ENCODE data around the gene LCLAT1. TPM values are rescaled to one million over a fixed set of nuclear protein-coding genes. Genes with fewer than 3 reads are reported as not detected.

LCLAT1 gene
- total RNA-seq, 2 donors from 2014 or later: 14.8 to 43.9 TPM

DNA sequence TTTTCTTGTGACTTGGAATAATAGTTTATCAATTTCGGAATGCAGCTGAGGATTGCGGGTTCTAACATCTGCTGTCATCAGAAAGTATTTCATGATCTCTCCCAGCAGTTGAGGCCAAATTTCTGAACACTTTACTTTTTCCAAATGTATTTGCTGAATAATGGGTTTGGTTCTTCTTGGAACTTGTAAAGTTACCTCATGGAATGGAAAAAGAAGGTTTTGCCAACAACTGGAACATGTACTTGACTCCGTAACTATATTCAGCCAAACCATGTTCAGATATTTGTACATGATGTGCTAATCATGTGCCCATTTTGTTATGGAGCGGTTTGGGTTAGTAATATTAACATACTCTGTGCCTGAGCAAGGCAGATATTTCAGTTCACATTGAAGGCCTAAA lies 119.6 kb downstream of the LCLAT1 start:
- peaks cover 4% of the 10 kb centered on the region for H3K36me3 ChIP-seq
- H3K27ac ChIP-seq: peak overlapping the region; percentile 68 to 89
- H3K27me3 ChIP-seq (replicated peaks; ENCODE audit: insufficient read depth): no peaks in the 10 kb centered on the region
- ATAC-seq (ENCODE audit: insufficient number of reproducible peaks, low FRiP score, low read depth): peak; percentile 78
- DNase-seq (ENCODE audit: low spot score): no peak
- H3K9me3 ChIP-seq: no peaks in the 10 kb centered on the region
- peaks cover 15 to 22% of the 10 kb centered on the region in 2 donors for H3K4me1 ChIP-seq (ENCODE audit: control insufficient read depth in 1 of 2, low read depth in 2 of 2)
- TF ChIP-seq, protein P1, sequence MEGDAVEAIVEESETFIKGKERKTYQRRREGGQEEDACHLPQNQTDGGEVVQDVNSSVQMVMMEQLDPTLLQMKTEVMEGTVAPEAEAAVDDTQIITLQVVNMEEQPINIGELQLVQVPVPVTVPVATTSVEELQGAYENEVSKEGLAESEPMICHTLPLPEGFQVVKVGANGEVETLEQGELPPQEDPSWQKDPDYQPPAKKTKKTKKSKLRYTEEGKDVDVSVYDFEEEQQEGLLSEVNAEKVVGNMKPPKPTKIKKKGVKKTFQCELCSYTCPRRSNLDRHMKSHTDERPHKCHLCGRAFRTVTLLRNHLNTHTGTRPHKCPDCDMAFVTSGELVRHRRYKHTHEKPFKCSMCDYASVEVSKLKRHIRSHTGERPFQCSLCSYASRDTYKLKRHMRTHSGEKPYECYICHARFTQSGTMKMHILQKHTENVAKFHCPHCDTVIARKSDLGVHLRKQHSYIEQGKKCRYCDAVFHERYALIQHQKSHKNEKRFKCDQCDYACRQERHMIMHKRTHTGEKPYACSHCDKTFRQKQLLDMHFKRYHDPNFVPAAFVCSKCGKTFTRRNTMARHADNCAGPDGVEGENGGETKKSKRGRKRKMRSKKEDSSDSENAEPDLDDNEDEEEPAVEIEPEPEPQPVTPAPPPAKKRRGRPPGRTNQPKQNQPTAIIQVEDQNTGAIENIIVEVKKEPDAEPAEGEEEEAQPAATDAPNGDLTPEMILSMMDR (IDR thresholded peaks at IDR 0.05): no peak
- H3K4me3 ChIP-seq: peak overlapping the region; percentile 8

DNA sequence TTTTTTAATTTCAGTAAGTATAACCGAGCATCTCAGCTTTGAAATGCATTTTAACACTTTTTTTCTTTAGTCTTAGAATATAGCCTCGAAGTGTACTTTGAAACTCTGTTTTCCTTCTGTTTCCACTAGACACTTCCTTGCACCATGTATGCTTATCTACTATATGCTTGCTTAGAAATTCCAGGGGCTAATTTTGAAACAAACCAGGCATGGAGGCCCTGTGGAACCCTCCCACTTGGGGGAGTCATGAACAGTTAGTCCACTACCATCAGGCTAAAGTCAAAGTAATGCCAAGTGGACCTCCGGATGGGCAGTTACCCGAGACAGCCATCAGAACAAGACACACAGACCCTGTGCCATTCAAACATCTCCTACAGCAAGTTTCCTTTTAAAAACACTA lies 120.3 kb downstream of the LCLAT1 start:
- Histone ChIP-seq H3K27ac (peak overlapping the region; percentile 54 to 62), H3K36me3 (peaks cover 4% of the 10 kb centered on the region), H3K27me3 (replicated peaks; ENCODE audit: insufficient read depth) (no peaks in the 10 kb centered on the region), H3K4me1 (ENCODE audit: control insufficient read depth in 1 of 2, low read depth in 2 of 2) (peaks cover 15 to 22% of the 10 kb centered on the region in 2 donors), H3K4me3 (no peak overlapping the region), H3K9me3 (no peaks in the 10 kb centered on the region)
- ATAC-seq (ENCODE audit: insufficient number of reproducible peaks, low FRiP score, low read depth) (no peak), DNase-seq (ENCODE audit: low spot score) (no peak)
- TF ChIP-seq, protein P1 (IDR thresholded peaks at IDR 0.05): no peak

DNA sequence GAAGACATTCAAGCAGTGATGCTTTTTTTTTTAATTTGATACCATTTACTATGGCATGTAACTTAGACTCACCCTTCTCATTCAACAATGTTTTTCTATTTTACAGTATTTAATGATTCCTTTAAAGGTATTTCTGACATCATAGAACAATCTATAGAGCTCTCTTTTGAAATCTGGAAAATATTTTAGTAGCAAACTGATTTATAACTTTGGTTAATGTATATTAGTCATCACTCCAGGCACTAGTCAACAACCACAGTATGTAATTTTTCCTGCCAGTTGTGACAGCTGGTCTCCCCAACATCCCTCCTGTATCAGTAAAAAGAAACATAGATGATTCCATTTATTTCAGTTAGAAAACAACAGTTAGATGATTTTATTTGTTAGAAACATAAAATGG lies 122.9 kb downstream of the LCLAT1 start:
- no peaks in the 10 kb centered on the region for H3K27me3 ChIP-seq (replicated peaks; ENCODE audit: insufficient read depth)
- no peaks in the 10 kb centered on the region for H3K36me3 ChIP-seq
- H3K9me3 ChIP-seq: no peaks in the 10 kb centered on the region
- DNase-seq (ENCODE audit: low spot score) (no peak), ATAC-seq (ENCODE audit: insufficient number of reproducible peaks, low FRiP score, low read depth) (no peak)
- peaks cover 15 to 22% of the 10 kb centered on the region in 2 donors for H3K4me1 ChIP-seq (ENCODE audit: control insufficient read depth in 1 of 2, low read depth in 2 of 2)
- H3K4me3 ChIP-seq: no peak overlapping the region
- no peak overlapping the region for H3K27ac ChIP-seq
- TF ChIP-seq, protein P1 (IDR thresholded peaks at IDR 0.05): no peak

DNA sequence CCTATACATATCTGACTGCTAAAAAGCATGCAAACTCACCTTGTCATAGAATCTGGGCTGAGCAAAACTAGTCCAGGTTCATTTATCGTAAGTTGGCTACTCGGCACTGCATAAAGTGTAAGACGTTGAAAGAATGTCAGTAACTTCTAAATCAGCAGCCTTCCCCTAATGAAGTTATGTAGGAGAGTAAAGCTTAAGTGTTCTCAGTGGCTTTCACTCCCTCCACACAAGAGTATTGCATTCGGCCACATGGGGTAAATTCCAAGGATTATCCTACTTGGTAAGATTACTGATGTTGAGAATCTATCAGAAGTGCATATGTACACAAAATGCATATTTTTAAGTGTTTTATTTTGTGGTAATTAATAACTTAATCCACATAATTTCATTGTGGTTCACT lies 130.1 kb downstream of the LCLAT1 start:
- Histone ChIP-seq H3K4me3 (no peak overlapping the region), H3K9me3 (no peaks in the 10 kb centered on the region), H3K4me1 (ENCODE audit: control insufficient read depth in 1 of 2, low read depth in 2 of 2) (peaks cover 0 to 1% of the 10 kb centered on the region in 2 donors), H3K36me3 (no peaks in the 10 kb centered on the region), H3K27me3 (replicated peaks; ENCODE audit: insufficient read depth) (no peaks in the 10 kb centered on the region), H3K27ac (no peak overlapping the region)
- TF ChIP-seq, protein P1 (IDR thresholded peaks at IDR 0.05): no peak
- DNase-seq (ENCODE audit: low spot score) (no peak), ATAC-seq (ENCODE audit: insufficient number of reproducible peaks, low FRiP score, low read depth) (no peak)

DNA sequence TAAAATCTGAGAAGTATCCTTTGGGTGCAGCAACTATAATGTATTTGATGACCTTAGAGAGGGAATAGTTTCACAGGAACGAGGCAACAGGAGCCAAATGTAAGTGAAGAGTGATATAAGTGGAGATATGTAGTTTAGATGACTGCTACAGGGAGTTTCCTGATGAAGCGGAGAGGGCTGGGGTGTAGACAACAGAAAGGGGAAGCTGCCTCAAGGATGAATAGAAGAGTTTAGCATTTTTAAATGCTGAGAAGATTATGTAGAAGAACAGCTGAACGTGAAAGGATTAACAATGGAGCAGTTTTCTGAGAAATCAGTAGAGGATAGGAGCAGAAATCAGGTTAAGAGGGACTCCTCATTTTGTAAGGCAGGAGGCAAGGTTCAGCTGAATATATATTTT lies 133.3 kb downstream of the LCLAT1 start:
- H3K4me3 ChIP-seq: no peak overlapping the region
- H3K27ac ChIP-seq: no peak overlapping the region
- DNase-seq (ENCODE audit: low spot score) (no peak), ATAC-seq (ENCODE audit: insufficient number of reproducible peaks, low FRiP score, low read depth) (no peak)
- H3K9me3 ChIP-seq: no peaks in the 10 kb centered on the region
- H3K27me3 ChIP-seq (replicated peaks; ENCODE audit: insufficient read depth): no peaks in the 10 kb centered on the region
- no peaks in the 10 kb centered on the region for H3K36me3 ChIP-seq
- H3K4me1 ChIP-seq (ENCODE audit: control insufficient read depth in 1 of 2, low read depth in 2 of 2): peaks cover 16 to 28% of the 10 kb centered on the region in 2 donors
- TF ChIP-seq, protein P1 (IDR thresholded peaks at IDR 0.05): no peak
